Pancreas (tissue), 10 donors: ENCODE results near the gene CTTNBP2. TPM values are rescaled to one million over a fixed set of nuclear protein-coding genes. Genes with fewer than 3 reads are reported as not detected.

Source experiments
- ATAC-seq, 4 donors: fragments of 200-7000 bp; cut with Tn5 transposase; one replicate each; pipeline versions ENCODE4 v1.8.0 to v1.9.1; 2020; ENCODE audit warnings: mild to moderate bottlenecking in 4 of 4, moderate library complexity in 4 of 4
- DNase-seq, 6 donors: peaks; one replicate each; pipeline ENCODE4 v3.0.0-alpha.2; 2020
- FAIRE-seq: peaks from 2 replicates; lab custom pipeline; 2012; peaks lifted over from hg19 to GRCh38; lab: Jason Lieb, UNC
- H3K27ac ChIP-seq, 4 donors: fragments of 200-600 bp; sonication (generic); 1 replicate in 3 of 4; 2 replicates in 1 of 4; pipeline versions ENCODE4 v1.5.0 to v1.8.0; 2020
- H3K27me3 ChIP-seq, 4 donors: fragments of 200-600 bp; one replicate each; pipeline ENCODE4 v1.8.0; 2021
- H3K36me3 ChIP-seq, 3 donors: fragments of 200-600 bp; sonication (generic) in 1 of 3; one replicate each; pipeline versions ENCODE4 v1.5.0 to v1.8.0; 2020 to 2021
- H3K4me1 ChIP-seq, 3 donors: fragments of 200-600 bp; one replicate each; pipeline ENCODE4 v1.8.0; 2021
- H3K4me3 ChIP-seq, 4 donors: fragments of 200-600 bp; sonication (generic) in 2 of 4; one replicate each; pipeline versions ENCODE4 v1.5.0 to v1.8.0; 2020 to 2021
- H3K9me3 ChIP-seq, 4 donors: fragments of 200-600 bp; one replicate each; pipeline ENCODE4 v1.8.0; 2021
- CTCF ChIP-seq, 4 donors: fragments of 200-600 bp; sonication (generic) in 3 of 4; IDR thresholded peaks; one replicate each; pipeline versions ENCODE4 v1.5.0 to v1.8.0; 2021; ENCODE audit warnings: antibody characterized with exemption in 4 of 4
- WGBS, 2 donors: extraction: QIAGEN DNeasy Blood & Tissue Kit; methylation state at CpG; one replicate each; pipeline ENCODE4 v1.1.7; 2013; 5-methylcytosine and 5-hydroxymethylcytosine counted together
- intact Hi-C, 3 donors: fragments of 100-400 bp; cut with DNase I; formaldehyde crosslinking; loops; one replicate each; pipeline versions ENCODE4 v1.11.1 to v1.14.2; 2022
- polyA plus RNA-seq, 2 donors: library from polyadenylated mRNA; stranded (reverse); fragments of 200-250 nt; gene quantifications; one replicate each; pipeline ENCODE4 v1.2.3, GENCODE V29; 2013
- total RNA-seq, 6 donors: library from RNA; stranded (reverse); fragmentation: NEBNext Ultra II Directional in 4 of 6; extraction: Animal tissue kit (Norgen Biotek cat#: 25700) in 4 of 6; gene quantifications; one replicate each; pipeline versions ENCODE4 v1.2.1 to v1.2.4, GENCODE V29; 2021 to 2023
- donor health status: healthy with polysubstance abuse.
- donor health status: DM: no; HTN: no; CAD: no; lungs with moderate emphysema.
- donor health status: DM: no; HTN: no; CAD: no.
- donor health status: control.
- donor health status: control.
- donor health status: Bipolar disorder and iron deficiency.
- donor health status: DM: yes; HTN: yes; CAD: no.
- donor health status: DM: no; HTN: no; CAD: no.
- donor health status: DM: no; HTN: no; CAD: no.
- donor health status: DM: yes; HTN: yes; CAD: no.

CTTNBP2 gene
- total and polyA plus RNA-seq, 8 donors: 4.8 to 15.4 (median 10.5) TPM

DNA sequence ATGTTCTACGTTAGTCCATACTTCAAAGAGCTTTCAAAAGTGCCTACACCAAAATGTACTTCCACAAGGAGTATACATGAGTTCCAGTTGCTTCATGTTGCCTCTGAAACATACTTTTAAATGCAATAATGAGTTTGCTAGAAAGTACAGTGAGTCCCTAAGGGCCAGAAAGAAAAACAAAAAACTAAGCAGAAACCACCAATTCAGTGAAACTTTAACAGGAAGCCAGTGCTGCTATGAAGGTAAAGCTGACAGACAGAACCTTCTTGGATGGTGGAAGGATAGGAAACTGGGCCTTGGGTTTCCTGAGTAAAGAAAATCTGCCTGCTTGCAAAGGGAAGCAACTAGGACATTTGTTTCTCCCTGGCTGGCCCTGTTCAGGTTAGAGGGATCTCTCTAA lies 104.2 kb downstream of the CTTNBP2 start:
- H3K27me3 ChIP-seq: no peaks in the 10 kb centered on the region
- no peaks in the 10 kb centered on the region for H3K9me3 ChIP-seq
- WGBS, 2 donors: 89 to 95% methylated on average over 1 of the region's 1 CpG
- H3K36me3 ChIP-seq: no peaks in the 10 kb centered on the region
- H3K4me1 ChIP-seq: no peaks in the 10 kb centered on the region
- ATAC-seq: no peak
- no peak for TF ChIP-seq CTCF (IDR thresholded peaks at IDR 0.05)
- no peak overlapping the region for H3K27ac ChIP-seq
- FAIRE-seq: no peak
- no peak overlapping the region for H3K4me3 ChIP-seq
- no peak for DNase-seq
- intact Hi-C loops: loop anchor here in 1 of 3 donors (10.0 kb wide), 1 partner anchor 106 kb away; the partner anchor contains the start of gene CTTNBP2

DNA sequence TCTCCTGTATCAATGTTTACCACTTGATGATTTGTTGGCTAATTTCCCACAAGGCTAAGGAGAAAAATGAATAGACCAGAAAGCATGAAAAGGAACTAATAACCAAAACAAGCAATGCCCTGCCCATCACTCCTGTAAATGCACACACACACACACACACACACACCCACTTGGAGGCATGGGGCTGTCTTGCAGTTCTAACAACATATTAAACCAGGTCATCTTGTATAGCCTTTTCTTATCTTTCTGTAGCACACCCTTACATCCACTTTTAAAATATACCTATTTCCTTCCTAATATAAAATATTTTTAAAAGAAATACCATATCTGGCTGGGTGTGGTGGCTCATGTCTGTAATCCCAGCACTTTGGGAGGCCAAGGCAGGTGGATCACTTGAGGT lies 105.3 kb downstream of the CTTNBP2 start:
- Histone ChIP-seq H3K9me3 (no peaks in the 10 kb centered on the region), H3K27ac (no peak overlapping the region), H3K27me3 (no peaks in the 10 kb centered on the region), H3K4me1 (no peaks in the 10 kb centered on the region), H3K36me3 (no peaks in the 10 kb centered on the region), H3K4me3 (no peak overlapping the region)
- ATAC-seq: no peak
- FAIRE-seq: no peak
- no peak for TF ChIP-seq CTCF (IDR thresholded peaks at IDR 0.05)
- intact Hi-C loops: loop anchor here in 1 of 3 donors (10.0 kb wide), 1 partner anchor 107 kb away; the partner anchor contains the start of gene CTTNBP2
- no peak for DNase-seq

- Histone ChIP-seq H3K4me3 (no peak overlapping the region), H3K4me1 (no peaks in the 10 kb centered on the region), H3K27ac (no peak overlapping the region), H3K36me3 (no peaks in the 10 kb centered on the region), H3K9me3 (no peaks in the 10 kb centered on the region), H3K27me3 (no peaks in the 10 kb centered on the region)
- TF ChIP-seq CTCF (IDR thresholded peaks at IDR 0.05): no peak
- intact Hi-C loops: loop anchor here in 1 of 3 donors (10.0 kb wide), 1 partner anchor 108 kb away; the partner anchor contains the start of gene CTTNBP2
- DNase-seq (no peak), ATAC-seq (no peak), FAIRE-seq (no peak)
- 84 to 92% methylated on average over 2 of the region's 2 CpGs for WGBS, 2 donors
These were observed 106.3 kb downstream of the CTTNBP2 start for GRCh38 chr7:117766913-117767312.

DNA sequence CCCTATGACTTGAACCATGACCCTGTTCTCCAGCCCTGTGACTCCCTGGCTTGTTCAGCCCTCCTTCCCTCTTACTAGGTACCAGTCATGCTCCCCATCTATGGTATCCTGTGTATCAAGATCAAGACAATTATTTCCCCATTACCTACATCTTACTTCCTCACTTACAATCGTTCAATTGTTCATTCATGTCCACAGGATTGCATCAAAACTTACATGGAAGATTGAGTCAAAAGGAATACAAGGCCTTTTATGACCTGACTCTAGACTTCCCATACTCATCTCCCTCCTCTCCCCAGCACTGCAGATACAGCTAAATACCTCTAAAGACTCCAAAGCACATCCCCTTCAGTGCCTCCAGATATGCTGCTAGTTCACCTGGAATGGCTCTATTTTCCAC lies 109.2 kb downstream of the CTTNBP2 start:
- H3K36me3 ChIP-seq: no peaks in the 10 kb centered on the region
- intact Hi-C loops: loop anchor here in 1 of 3 donors (10.0 kb wide), 1 partner anchor 111 kb away; the partner anchor contains the start of gene CTTNBP2
- H3K9me3 ChIP-seq: no peaks in the 10 kb centered on the region
- TF ChIP-seq CTCF (IDR thresholded peaks at IDR 0.05): no peak
- H3K4me3 ChIP-seq: no peak overlapping the region
- WGBS, 2 donors: 41 to 68% methylated on average over 1 of the region's 1 CpG
- no peaks in the 10 kb centered on the region for H3K27me3 ChIP-seq
- H3K27ac ChIP-seq: no peak overlapping the region
- no peaks in the 10 kb centered on the region for H3K4me1 ChIP-seq
- DNase-seq: no peak
- ATAC-seq: no peak
- no peak for FAIRE-seq

DNA sequence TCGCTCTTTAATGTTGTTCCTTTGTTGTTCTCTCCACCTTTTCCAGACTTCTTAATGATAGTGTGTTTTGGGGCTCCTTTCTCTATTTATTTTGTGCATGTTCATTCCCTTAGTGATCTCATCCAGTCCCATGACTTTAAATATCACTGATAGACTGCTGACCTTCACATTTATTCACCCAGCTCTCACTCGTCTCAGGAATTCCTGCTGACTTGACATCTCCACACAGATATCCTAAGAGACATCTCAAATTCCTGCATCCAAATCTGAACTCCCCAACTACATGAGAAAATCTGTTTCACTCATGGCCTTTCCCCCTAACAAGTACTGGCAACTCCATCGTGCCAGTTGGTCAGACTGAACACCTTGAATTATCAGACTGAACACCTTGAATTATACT lies 111.2 kb downstream of the CTTNBP2 start:
- Histone ChIP-seq H3K27me3 (no peaks in the 10 kb centered on the region), H3K4me1 (no peaks in the 10 kb centered on the region), H3K9me3 (no peaks in the 10 kb centered on the region), H3K27ac (no peak overlapping the region), H3K4me3 (no peak overlapping the region), H3K36me3 (no peaks in the 10 kb centered on the region)
- DNase-seq (no peak), ATAC-seq (no peak), FAIRE-seq (no peak)
- intact Hi-C loops: loop anchor here in 1 of 3 donors (10.0 kb wide), 1 partner anchor 113 kb away; the partner anchor contains the start of gene CTTNBP2
- WGBS, 2 donors: 78 to 83% methylated on average over 3 of the region's 3 CpGs
- TF ChIP-seq CTCF (IDR thresholded peaks at IDR 0.05): no peak
